Cerebellar nuclear complex (tissue), 1 donor: ENCODE data around the gene CMPK2.
"Not testable (repeated sequence)": the region's sequence is repeated elsewhere in the genome, so short reads cannot be mapped to it uniquely, and the experiment has no call there.

Source experiments
- DNase-seq, 2 experiments: peaks; one replicate each; lab custom pipeline; 2025; lab: John Stamatoyannopoulos, UW

Gene CMPK2, protein sequence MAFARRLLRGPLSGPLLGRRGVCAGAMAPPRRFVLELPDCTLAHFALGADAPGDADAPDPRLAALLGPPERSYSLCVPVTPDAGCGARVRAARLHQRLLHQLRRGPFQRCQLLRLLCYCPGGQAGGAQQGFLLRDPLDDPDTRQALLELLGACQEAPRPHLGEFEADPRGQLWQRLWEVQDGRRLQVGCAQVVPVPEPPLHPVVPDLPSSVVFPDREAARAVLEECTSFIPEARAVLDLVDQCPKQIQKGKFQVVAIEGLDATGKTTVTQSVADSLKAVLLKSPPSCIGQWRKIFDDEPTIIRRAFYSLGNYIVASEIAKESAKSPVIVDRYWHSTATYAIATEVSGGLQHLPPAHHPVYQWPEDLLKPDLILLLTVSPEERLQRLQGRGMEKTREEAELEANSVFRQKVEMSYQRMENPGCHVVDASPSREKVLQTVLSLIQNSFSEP

DNA sequence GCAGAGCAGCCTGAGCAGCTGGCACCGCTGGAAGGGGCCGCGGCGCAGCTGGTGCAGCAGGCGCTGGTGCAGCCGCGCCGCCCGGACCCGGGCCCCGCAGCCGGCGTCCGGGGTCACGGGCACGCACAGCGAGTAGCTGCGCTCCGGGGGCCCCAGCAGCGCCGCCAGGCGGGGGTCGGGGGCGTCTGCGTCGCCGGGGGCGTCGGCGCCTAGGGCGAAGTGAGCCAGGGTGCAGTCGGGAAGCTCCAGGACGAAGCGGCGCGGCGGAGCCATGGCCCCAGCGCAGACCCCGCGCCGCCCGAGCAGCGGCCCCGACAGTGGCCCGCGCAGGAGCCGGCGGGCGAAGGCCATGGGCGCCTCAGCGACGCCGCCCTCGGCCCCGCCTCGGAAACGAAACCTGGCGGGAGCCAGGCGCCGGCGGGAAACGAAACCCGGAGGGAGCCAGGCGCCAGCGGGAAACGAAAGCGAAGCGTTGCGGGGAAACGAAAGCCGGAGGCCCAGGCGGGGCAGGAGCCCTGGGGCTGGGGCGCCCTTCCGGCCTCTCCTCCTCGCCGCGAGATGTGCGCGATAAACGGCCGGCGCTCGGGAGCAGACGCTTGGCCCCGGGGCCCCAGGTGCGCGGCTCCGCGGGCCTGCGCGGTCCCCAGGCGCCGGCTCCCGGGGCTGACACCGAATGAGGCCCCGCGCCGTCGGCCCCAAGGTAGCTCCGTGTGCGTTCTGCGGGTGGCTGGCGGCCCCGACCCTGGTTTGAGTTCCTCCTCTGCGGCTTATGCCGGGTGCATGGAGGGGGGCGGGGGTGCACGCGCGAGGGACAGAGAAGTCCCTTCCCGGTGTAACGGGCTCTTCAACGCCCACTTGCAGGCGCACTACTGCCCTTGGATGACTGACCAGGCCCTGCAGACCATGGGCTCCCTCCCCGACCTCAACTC lies at the start of gene CMPK2:
TSS of gene CMPK2 (minus strand) at position 562 of the 929 bp plus-strand sequence. CDS start at position 351, 211 bp downstream.
- no peak for DNase-seq

- DNase-seq = no peak
Observed at GRCh38 chr2:6915399-6915798, 49.7 kb upstream of the CMPK2 start.

- no peak for DNase-seq
Observed at GRCh38 chr2:6914828-6915227, 49.1 kb upstream of the CMPK2 start.

DNA sequence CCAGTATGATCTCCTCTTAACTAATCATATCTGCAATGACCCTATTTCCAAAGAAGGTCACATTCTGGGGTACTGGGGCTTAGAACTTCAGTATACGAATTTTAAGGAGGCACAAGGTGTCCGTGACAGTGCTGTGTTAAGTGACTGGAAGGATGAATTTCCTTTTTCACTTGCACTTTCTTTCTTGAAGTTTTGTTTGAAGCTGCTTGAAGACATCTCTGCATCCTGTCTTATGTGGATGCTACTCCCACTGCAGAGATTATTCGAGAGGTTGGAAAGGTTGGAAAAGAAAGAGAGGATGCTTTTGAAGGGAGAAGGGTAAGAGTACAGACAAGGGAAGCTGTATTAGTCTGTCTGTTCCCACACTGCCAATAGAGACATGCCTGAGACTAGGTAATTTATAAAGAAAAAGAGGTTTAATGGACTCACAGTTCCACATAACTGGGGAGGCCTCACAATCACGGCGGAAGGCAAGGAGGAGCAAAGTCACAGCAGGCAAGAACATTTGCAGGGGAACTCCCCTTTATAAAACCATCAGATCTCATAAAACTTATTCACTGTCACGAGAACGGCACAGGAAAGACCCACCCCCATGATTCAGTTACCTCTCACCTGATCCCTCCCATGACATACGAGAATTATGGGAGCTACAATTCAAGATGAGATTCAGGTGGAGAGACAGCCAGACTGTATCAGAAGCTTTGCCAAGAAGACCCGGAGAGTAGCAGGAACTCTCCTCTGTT lies 47.9 kb upstream of the CMPK2 start:
- no peak for DNase-seq

- DNase-seq = no peak
Observed at GRCh38 chr2:6911721-6912120, 46.0 kb upstream of the CMPK2 start.

- no peak for DNase-seq
Observed at GRCh38 chr2:6909431-6910385, 44.0 kb upstream of the CMPK2 start.

GRCh38 chr2:6908291-6908690 lies 42.6 kb upstream of the CMPK2 start:
- no peak for DNase-seq

- no peak for DNase-seq
Observed at GRCh38 chr2:6906165-6906741, 40.5 kb upstream of the CMPK2 start.

DNA sequence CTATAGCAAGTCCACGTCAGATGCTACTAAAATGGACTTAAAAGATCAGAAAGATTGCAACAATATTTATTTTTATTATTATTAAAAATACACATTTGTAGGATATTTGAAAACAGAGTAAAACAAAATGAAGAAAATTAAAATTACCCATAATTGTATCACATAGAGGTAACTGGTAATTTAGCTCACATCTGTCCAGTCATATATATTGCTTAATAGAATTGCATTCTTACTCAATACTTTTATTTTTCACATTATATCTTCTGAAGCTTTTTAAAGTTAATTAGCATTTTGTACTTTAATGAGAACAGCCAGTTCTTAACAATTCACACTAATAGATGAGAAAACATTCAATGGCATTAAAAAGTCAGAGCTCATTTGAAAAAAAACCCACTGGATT lies 40.0 kb upstream of the CMPK2 start:
- no peak for DNase-seq

GRCh38 chr2:6902581-6902980 lies 36.9 kb upstream of the CMPK2 start:
- DNase-seq = not testable (repeated sequence)

DNA sequence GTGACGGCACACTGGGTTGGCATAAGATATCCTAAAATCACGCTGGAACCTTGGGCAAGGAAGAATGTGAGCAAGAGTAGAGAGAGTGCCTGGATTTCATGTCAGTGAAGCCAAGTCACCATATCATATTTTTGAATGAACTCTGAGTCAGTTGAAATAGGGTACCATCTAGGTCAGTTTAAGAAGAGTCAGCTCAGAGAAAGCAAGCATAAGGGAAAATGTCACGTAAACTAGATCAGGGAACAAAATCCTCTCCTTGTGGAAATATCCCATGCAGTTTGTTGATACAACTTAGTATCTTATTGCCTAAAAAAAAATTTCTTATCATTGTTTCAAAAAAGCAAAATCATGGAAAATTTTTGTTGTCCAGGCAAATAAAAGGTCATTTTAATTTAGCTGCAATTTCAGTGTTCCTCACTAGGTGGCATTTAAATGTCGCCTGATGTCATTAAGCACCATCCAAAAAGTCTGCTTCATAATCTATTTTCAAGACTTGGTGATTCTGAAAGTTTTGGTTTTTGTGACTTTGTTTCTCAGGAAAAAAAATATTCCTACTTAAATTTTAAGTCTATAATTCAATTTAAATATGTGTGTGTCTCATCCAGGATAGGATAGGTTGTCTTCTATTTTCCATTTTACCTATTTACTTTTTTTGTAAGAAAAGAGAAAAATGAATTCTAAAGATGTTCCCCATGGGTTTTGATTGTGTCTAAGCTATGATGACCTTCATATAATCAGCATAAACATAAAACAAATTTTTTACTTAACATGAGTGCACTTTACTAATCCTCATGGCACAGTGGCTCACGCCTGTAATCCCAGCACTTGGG lies 31.4 kb upstream of the CMPK2 start:
- peak in 1 of 2 experiments; percentile 25 for DNase-seq

DNA sequence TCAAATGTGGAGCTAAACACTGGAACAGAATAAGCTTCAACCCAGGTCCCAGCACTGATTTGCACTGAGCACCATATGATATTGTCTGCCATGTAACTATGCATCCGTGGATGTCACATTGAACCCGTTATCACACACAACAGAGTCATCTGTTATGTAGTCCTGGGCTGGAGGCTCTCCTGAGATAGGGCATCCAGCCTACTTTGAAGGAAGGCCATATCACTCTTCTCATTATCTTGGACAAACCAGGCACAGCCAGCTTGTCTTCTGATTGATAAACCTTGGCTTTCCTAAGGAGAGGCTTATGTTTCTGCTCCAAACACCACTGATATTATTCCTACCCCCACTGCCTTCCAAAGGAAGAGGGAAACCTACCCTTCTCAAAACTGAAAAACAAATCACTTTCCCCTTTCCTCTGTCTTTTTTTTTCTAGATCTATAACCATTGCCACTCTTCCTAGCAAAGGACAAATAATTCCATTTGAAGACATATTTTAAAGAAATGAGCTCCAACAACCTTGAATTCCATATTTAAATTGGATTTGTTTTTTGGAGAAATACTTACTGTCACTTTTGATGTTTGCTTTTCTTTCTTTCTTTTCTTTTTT lies 28.3 kb upstream of the CMPK2 start:
- DNase-seq = no peak

- no peak for DNase-seq
Observed at GRCh38 chr2:6888724-6889123, 23.0 kb upstream of the CMPK2 start.

DNA sequence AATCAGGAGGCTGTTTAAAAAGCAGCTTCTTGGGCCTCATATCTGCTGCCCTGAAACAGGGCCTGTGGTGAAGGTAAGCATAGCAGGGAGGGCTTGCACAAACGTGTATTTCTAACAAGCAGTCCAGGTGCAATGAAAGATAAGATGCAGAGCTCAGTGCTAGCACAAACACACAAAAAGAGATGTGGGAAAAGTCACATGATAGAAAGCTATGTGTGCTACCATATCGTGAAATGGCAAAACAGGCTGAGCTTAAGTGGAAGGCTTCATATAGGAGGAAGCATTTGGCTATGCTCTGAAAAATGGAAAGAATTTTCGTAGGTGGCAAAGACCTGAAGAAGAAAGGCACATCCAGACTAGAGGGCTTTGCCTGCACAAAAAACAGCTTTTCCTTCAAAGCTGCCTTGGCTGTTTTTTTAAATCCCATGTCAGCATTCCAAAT lies 22.1 kb upstream of the CMPK2 start:
- no peak for DNase-seq

GRCh38 chr2:6885968-6886367 lies 20.3 kb upstream of the CMPK2 start:
- no peak for DNase-seq

DNA sequence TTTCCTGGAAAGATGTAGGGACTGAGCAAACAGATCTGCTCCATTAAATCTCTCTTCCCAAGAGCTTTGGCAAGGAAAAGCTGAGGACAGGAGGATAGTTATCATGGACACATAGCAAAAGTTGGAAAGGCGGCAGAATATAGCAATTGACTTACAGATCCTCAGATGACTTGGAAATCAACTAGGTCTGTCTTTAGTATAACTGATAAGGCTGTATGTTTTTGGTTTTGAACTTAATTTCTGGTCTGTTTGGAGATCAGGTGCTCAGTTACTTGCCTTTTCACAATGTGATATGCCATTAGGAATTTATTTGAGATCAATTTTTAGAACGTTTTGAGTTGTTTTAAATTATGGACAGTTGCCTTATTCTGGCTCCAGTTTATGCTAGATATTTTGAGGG lies 19.8 kb upstream of the CMPK2 start:
- DNase-seq = no peak

- DNase-seq = no peak
Observed at GRCh38 chr2:6883448-6884122, 17.9 kb upstream of the CMPK2 start.

DNA sequence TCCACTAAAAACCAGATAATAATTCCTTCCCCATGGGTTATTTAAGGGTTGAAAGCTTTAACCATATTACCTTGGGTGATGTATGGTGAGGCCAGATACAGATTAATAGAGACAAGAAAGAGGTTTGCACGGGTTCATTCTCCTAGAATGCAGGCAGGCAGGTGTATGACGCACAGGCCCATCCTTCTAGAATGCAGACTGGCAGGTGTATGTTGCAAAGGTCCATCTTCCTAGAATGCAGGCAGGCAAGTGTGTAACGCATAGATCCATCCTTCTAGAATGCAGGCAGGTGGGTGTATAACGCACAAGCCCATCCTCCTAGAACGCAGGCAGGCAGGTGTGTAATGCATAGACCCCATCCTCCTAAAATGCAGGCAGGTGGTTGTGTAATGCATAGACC lies 15.8 kb upstream of the CMPK2 start:
- no peak for DNase-seq

DNA sequence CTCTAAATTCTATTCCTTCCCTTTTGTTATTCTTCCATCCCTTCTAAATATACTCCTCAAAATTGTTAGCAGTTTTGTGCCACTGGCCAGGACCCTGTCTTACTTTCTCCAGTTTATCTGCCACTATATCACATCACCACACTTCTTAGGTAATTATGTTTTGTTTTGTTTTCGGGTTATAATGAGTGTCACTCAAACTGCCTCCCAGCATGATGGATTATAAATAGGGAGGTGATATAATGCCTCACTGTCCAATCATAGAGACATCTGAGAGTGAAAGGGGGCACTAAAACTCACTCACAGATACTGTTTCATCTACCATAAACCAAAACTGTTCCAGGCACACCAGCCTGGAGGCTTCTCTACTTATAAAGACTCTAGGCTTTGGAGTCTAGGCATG lies 15.3 kb upstream of the CMPK2 start:
- DNase-seq = no peak
